Activated naive CD8-positive, alpha-beta T cell treated with anti-CD3 and anti-CD28 coated beads, Interleukin-2, amount 50 U/mL, for 24 hours (primary cell): ENCODE data around the gene BORA.
A peak's percentile ranks its signal among the peaks of the same experiment; 100 is the strongest.
"Not testable (repeated sequence)": the region's sequence is repeated elsewhere in the genome, so short reads cannot be mapped to it uniquely, and the experiment has no call there.

Experiments used
- ATAC-seq: fragments of 150-1000 bp; cut with Tn5 transposase; one replicate; pipeline ENCODE4 v1.10.0; 2021
- DNase-seq: peaks from one replicate; pipeline ENCODE4 v3.0.0; 2021
- H3K27ac Mint-ChIP-seq: one replicate; pipeline ENCODE4 v1.8.0; 2021; ENCODE audit warnings: mild to moderate bottlenecking, mixed read lengths
- H3K27me3 Mint-ChIP-seq: one replicate; pipeline ENCODE4 v1.8.0; 2021; ENCODE audit warnings: mixed read lengths
- H3K36me3 Mint-ChIP-seq: one replicate; pipeline ENCODE4 v1.8.0; 2021; ENCODE audit warnings: low read depth, mixed read lengths
- H3K4me1 Mint-ChIP-seq: one replicate; pipeline ENCODE4 v1.8.0; 2021; ENCODE audit warnings: mixed read lengths
- H3K4me3 Mint-ChIP-seq: one replicate; pipeline ENCODE4 v1.8.0; 2021; ENCODE audit warnings: mild to moderate bottlenecking, moderate library complexity, mixed read lengths
- H3K9me3 Mint-ChIP-seq: one replicate; pipeline ENCODE4 v1.8.0; 2021; ENCODE audit warnings: mixed read lengths

The BORA gene

DNA sequence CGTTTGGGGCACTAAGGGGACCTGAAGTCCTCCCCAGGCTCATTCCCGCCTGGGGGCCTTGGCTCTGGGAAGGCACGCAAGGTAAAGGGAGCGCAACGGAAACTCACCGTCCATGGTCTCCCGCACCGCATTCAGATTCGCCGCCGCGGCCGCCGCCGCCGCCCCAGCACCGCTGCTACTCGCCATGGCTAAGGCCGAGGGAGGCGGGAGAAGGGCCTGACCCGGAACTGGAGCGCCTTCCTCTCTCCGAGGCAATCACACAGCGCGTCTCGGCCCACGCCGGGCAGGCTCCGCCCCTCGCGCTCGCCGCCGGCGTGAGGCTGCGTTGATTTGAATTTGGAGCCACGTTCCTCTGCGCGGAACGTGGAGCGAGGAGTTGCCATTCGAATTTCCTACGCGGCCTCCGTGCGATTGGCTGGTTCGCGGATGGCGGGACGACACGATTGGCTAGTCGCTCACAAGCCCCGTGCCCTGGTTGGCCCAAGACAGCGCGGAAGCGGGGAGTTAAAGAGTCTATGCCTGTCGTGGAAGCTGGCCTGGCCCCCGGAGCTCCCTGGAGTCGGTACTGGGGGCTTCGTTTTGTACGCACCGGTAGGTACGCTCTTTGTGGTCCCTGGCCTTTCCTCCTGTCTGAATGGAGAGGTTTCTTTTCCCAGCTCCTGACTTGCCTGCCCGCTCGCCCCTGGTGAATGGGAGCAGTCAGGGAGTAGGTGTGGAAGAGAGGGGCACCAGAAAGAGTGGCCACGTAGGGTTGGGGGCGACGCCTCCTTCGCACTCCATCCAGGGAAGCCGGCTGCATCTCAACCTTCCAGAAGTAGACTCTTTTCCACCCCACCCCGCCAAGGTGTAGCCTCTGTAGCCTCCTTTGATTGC, at the start of gene BORA, which contains the start of gene MZT1:
Gene BORA, plus strand, starts transcription at position 507 of the 873 bp plus-strand sequence. CDS start 1,018 bp downstream, outside the sequence.
Gene MZT1, minus strand, starts transcription at position 213 of the 873 bp plus-strand sequence. Its CDS starts 27 bp downstream, at position 186.
- Mint-ChIP-seq H3K4me1 (peaks cover 57% of the 10 kb centered on the region), H3K27me3 (peaks cover 2% of the 10 kb centered on the region)

DNA sequence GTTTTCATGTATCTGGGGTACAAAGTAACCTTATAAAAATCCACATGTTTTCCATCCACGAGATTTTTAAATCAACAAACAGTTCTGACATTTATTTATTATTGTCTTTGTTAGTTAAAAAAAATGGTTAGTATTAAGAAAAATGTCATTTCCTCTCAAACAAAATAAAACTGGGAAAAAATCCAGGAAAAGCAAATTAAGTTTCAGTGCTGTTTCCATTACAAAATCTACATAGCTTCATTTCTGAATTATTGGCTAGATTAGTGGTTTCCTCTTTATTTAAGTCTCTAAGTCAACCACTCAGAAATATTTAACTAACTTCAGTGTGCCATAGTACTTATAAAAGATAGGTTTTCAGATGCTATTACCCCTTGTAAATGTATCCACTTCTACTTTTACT, 49.4 kb upstream of the BORA start:
- Mint-ChIP-seq H3K9me3 (no peaks in the 10 kb centered on the region), H3K27ac (no peak overlapping the region), H3K27me3 (peaks cover 6% of the 10 kb centered on the region), H3K36me3 (no peaks in the 10 kb centered on the region), H3K4me1 (no peaks in the 10 kb centered on the region), H3K4me3 (no peak overlapping the region)
- ATAC-seq (no peak), DNase-seq (no peak)

More for the DNA sequence above, at the start of gene BORA, which contains the start of gene MZT1:
- DNase-seq (peak; percentile 93), ATAC-seq (peak; percentile 97)
- Mint-ChIP-seq H3K36me3 (peaks cover 50% of the 10 kb centered on the region), H3K27ac (peak within 1 kb of the TSS; percentile 92), H3K9me3 (no peaks in the 10 kb centered on the region), H3K4me3 (peak within 1 kb of the TSS; percentile 89)

GRCh38 chr13:72680353-72680752, 47.4 kb upstream of the BORA start:
- no peaks in the 10 kb centered on the region for H3K9me3 Mint-ChIP-seq
- no peak for DNase-seq
- H3K36me3 Mint-ChIP-seq = no peaks in the 10 kb centered on the region
- peaks cover 7% of the 10 kb centered on the region for H3K27me3 Mint-ChIP-seq
- H3K27ac Mint-ChIP-seq = no peak overlapping the region
- H3K4me3 Mint-ChIP-seq = no peak overlapping the region
- no peak for ATAC-seq
- no peaks in the 10 kb centered on the region for H3K4me1 Mint-ChIP-seq

- Mint-ChIP-seq H3K27me3 (peaks cover 11% of the 10 kb centered on the region), H3K9me3 (no peaks in the 10 kb centered on the region), H3K4me3 (no peak overlapping the region), H3K36me3 (no peaks in the 10 kb centered on the region), H3K4me1 (no peaks in the 10 kb centered on the region), H3K27ac (no peak overlapping the region)
- ATAC-seq = no peak
- no peak for DNase-seq
These were observed 41.0 kb upstream of the BORA start for GRCh38 chr13:72686766-72687165.

DNA sequence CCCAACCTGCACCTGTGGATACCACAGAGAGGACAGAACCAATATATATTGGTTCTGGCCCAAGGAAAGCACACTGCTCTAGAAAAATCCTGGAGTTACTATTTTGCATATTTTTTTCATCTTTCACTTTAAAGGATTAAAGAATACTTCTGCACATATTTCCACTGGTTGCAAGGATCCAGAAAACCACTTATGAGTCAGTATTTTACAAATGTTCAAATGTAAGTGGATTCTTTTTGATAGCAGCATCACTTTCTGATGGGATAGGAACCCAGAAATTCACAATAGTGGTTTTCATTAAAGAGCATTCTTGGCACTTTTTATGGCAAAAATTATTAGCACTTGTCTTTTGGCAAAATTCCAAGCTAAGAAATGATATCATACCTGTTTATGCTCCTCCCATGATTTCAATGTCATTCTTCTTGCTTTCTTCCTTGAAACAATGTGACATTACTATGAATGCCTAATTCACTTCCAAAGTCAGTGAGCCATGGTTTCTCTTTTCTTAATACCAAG, 38.5 kb upstream of the BORA start:
- no peaks in the 10 kb centered on the region for H3K36me3 Mint-ChIP-seq
- H3K4me3 Mint-ChIP-seq = no peak overlapping the region
- no peaks in the 10 kb centered on the region for H3K4me1 Mint-ChIP-seq
- peaks cover 5% of the 10 kb centered on the region for H3K27me3 Mint-ChIP-seq
- H3K27ac Mint-ChIP-seq = no peak overlapping the region
- DNase-seq = no peak
- no peak for ATAC-seq
- H3K9me3 Mint-ChIP-seq = peaks cover 6% of the 10 kb centered on the region

- Mint-ChIP-seq H3K4me3 (no peak overlapping the region), H3K27me3 (peaks cover 5% of the 10 kb centered on the region), H3K27ac (no peak overlapping the region), H3K9me3 (peaks cover 6% of the 10 kb centered on the region), H3K4me1 (no peaks in the 10 kb centered on the region), H3K36me3 (no peaks in the 10 kb centered on the region)
- ATAC-seq (no peak), DNase-seq (no peak)
These were observed 34.7 kb upstream of the BORA start for GRCh38 chr13:72692884-72693514.

GRCh38 chr13:72693832-72694231, 33.9 kb upstream of the BORA start:
- H3K4me1 Mint-ChIP-seq = no peaks in the 10 kb centered on the region

DNA sequence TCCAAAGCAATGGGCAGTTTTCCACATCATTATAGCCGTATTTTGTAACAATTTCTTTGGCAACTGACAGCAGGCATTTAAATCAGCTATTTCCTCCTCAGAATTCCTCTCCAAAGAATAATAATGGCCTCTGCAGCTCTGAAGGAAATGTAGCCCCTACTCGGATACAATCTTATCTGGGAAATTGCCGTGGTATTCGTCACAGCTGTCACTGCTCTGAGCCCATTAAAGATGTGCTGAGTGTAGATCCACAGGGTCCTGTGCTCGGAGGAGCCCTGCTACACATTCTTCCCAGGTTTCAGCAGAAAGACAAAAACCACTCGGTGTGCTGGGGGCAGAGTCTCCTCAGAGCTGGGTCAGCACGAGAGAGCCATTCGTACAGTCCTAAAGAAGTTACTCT, 33.4 kb upstream of the BORA start:
- Mint-ChIP-seq H3K9me3 (peaks cover 6% of the 10 kb centered on the region), H3K4me3 (no peak overlapping the region), H3K36me3 (no peaks in the 10 kb centered on the region), H3K4me1 (no peaks in the 10 kb centered on the region), H3K27me3 (peaks cover 5% of the 10 kb centered on the region), H3K27ac (no peak overlapping the region)
- DNase-seq (no peak), ATAC-seq (no peak)

More at GRCh38 chr13:72693832-72694231, 33.9 kb upstream of the BORA start:
- Mint-ChIP-seq H3K27me3 (peaks cover 5% of the 10 kb centered on the region), H3K36me3 (no peaks in the 10 kb centered on the region), H3K27ac (no peak overlapping the region), H3K9me3 (peaks cover 6% of the 10 kb centered on the region), H3K4me3 (no peak overlapping the region)
- DNase-seq (no peak), ATAC-seq (no peak)

DNA sequence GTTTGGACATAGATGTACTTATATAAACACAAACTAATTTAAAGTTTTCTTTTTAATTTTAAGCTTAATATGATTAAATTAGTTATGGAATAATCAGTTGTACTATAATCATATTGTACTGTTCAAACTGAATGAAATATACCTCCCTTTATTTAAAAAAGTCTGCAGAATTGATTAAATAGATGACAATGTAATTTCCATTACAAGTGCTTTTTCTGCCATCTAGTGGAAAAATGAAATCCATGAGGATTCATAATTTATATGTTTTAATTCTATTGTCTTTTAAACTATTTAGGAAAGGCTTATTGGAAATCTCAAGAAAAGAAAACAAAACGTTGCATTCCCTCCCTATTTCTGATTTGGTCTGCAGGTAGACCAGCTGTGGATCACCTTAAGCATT, 31.1 kb upstream of the BORA start:
- DNase-seq (no peak), ATAC-seq (no peak)
- Mint-ChIP-seq H3K36me3 (peaks cover 1% of the 10 kb centered on the region), H3K4me3 (no peak overlapping the region), H3K4me1 (no peaks in the 10 kb centered on the region), H3K9me3 (peaks cover 8% of the 10 kb centered on the region), H3K27ac (no peak overlapping the region), H3K27me3 (peaks cover 2% of the 10 kb centered on the region)

DNA sequence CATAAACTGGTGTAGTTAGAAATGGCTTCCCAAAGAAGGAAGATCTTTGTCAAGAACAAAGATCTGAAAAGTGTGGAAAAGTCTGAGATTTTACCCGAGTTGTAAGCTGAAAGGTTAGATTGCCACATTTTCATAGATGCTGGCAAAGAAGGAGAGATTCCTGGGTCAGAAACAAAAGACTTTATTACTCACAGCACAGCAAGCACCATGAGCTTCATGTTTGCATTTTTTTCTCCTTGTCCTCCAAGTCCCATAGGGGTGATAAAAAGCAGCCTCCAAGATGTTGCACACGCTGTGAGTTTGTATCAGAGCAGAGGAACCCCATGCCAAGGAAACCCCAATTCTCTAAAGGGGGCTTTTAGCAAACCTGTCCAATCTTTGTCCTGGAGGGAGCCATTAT, 29.6 kb upstream of the BORA start:
- Mint-ChIP-seq H3K4me1 (no peaks in the 10 kb centered on the region), H3K27me3 (peaks cover 2% of the 10 kb centered on the region), H3K36me3 (peaks cover 1% of the 10 kb centered on the region), H3K4me3 (no peak overlapping the region), H3K9me3 (peaks cover 9% of the 10 kb centered on the region), H3K27ac (no peak overlapping the region)
- DNase-seq (no peak), ATAC-seq (no peak)

DNA sequence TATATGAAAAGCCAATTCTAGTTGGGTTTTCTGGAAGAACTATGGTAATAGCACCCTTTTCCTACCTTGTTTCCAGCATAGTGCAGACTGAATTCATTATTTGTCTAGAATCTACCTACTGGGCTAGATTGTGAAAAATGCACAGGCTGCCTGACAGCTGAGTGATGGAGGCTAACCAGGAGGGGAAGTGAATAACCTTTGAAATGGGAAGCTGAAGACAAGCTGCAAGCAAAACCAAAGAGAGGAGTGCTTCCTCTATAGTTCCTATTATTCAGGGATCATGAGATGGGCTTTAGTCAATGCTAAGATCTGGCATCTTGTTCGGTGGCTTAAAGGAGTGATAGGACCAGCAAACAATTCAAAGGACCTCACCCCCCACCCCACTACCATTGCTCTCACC, 27.2 kb upstream of the BORA start:
- Mint-ChIP-seq H3K36me3 (peaks cover 3% of the 10 kb centered on the region), H3K27ac (no peak overlapping the region), H3K9me3 (peaks cover 15% of the 10 kb centered on the region), H3K4me3 (no peak overlapping the region), H3K4me1 (no peaks in the 10 kb centered on the region), H3K27me3 (no peaks in the 10 kb centered on the region)
- DNase-seq = no peak
- no peak for ATAC-seq

DNA sequence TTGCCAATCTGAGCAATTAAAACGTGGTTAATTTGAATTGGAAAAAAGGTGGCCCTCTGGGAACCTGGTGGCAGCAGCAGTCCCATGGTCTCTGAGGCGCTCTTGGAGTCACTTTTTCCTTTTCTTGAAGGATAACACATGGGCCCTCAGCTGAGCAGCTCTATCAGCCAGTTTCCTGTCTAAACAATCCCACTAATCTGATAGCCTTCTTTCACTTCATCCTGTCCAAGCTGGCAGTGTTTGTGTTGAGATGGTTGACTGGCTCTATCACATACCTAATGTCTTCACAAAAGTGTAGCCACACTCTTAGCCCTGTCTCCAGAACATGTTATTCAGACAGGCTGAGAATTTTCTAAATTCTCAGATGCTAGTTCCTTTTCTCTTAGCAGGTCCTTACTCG, 10.9 kb upstream of the BORA start:
- Mint-ChIP-seq H3K4me1 (peaks cover 8% of the 10 kb centered on the region), H3K27me3 (no peaks in the 10 kb centered on the region), H3K27ac (no peak overlapping the region), H3K4me3 (no peak overlapping the region), H3K36me3 (peaks cover 88% of the 10 kb centered on the region), H3K9me3 (peaks cover 10% of the 10 kb centered on the region)
- ATAC-seq (no peak), DNase-seq (no peak)

DNA sequence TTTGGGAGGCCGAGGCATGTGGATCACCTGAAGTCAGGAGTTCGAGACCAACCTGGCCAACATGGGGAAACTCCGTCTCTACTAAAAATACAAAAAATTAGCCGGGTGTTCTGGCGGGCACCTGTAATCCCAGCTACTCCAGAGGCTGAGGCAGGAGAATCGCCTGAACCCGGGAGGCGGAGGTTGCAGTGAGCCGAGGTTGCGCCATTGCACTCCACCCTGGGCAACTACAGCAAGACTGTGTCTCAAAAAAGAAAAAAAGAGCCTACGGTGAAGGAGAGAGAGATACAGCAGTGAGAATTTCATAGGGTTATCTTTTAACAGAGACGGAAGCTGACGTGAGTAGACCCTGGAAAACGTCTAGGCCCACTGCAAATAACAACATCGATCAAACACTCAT, 1.5 kb upstream of the BORA start:
- not testable (repeated sequence) for H3K27me3 Mint-ChIP-seq, ATAC-seq, H3K9me3 Mint-ChIP-seq, DNase-seq
- peak overlapping the region; percentile 89 for H3K4me3 Mint-ChIP-seq
- peaks cover 52% of the 10 kb centered on the region for H3K4me1 Mint-ChIP-seq
- peak overlapping the region; percentile 89 for H3K27ac Mint-ChIP-seq
- peaks cover 51% of the 10 kb centered on the region for H3K36me3 Mint-ChIP-seq

- DNase-seq (peak; percentile 55), ATAC-seq (peak; percentile 20)
- H3K4me3 Mint-ChIP-seq = peak overlapping the region; percentile 89
- H3K9me3 Mint-ChIP-seq = no peaks in the 10 kb centered on the region
- H3K4me1 Mint-ChIP-seq = peaks cover 57% of the 10 kb centered on the region
- H3K36me3 Mint-ChIP-seq = peaks cover 52% of the 10 kb centered on the region
- peak overlapping the region; percentile 89 for H3K27ac Mint-ChIP-seq
- H3K27me3 Mint-ChIP-seq = peaks cover 2% of the 10 kb centered on the region
These were observed 852 bp upstream of the BORA start for GRCh38 chr13:72726726-72727416.
